Epithelial cell of esophagus (primary cell): ENCODE measurements around the gene SH2D5.
"Not testable (repeated sequence)": the region's sequence is repeated elsewhere in the genome, so short reads cannot be mapped to it uniquely, and the experiment has no call there.

ENCODE experiments used
- DNase-seq: peaks from one replicate; pipeline ENCODE4 v3.0.0; 2010; ENCODE audit warnings: low read depth
- H3K4me3 ChIP-seq: 2 replicates; pipeline ENCODE4 v1.5.1; 2011; ENCODE audit warnings: mild to moderate bottlenecking, low read length, control low read depth
- CTCF ChIP-seq: IDR thresholded peaks from 2 replicates; pipeline ENCODE4 v1.5.1; 2011; ENCODE audit warnings: low read depth, mild to moderate bottlenecking, low read length, control low read depth, inconsistent platforms; ENCODE audit not compliant: insufficient read depth; ENCODE audit errors: missing control alignments

Gene SH2D5

GRCh38 chr1:20684050-20684620, 48.4 kb downstream of the SH2D5 start:
- no peak for DNase-seq
- TF ChIP-seq CTCF: no peak
- H3K4me3 ChIP-seq: no peak overlapping the region

- TF ChIP-seq CTCF: no peak
- DNase-seq: no peak
- H3K4me3 ChIP-seq: no peak overlapping the region
Measured at GRCh38 chr1:20683614-20684013, 48.9 kb downstream of the SH2D5 start.

GRCh38 chr1:20682571-20683236, 49.8 kb downstream of the SH2D5 start:
- DNase-seq: no peak
- no peak overlapping the region for H3K4me3 ChIP-seq

GRCh38 chr1:20681999-20682398, 50.5 kb downstream of the SH2D5 start:
- H3K4me3 ChIP-seq: no peak overlapping the region
- TF ChIP-seq CTCF: no peak
- no peak for DNase-seq

More at GRCh38 chr1:20682571-20683236, 49.8 kb downstream of the SH2D5 start:
- no peak for TF ChIP-seq CTCF

- DNase-seq: no peak
- H3K4me3 ChIP-seq: no peak overlapping the region
- TF ChIP-seq CTCF: no peak
Measured at GRCh38 chr1:20680269-20680668, 52.2 kb downstream of the SH2D5 start.

GRCh38 chr1:20678599-20678998, 53.9 kb downstream of the SH2D5 start:
- no peak overlapping the region for H3K4me3 ChIP-seq
- no peak for TF ChIP-seq CTCF
- no peak for DNase-seq

GRCh38 chr1:20673626-20674025, 58.9 kb downstream of the SH2D5 start:
- not testable (repeated sequence) for H3K4me3 ChIP-seq

More at GRCh38 chr1:20673626-20674025, 58.9 kb downstream of the SH2D5 start:
- not testable (repeated sequence) for DNase-seq
